HG03280 (cell line): Measurements from ENCODE around the gene THRAP3.

ENCODE experiments used
- ATAC-seq: cut with Tn5 transposase; IDR thresholded peaks from one replicate; pipeline ENCODE4 v1.9.1; 2021; ENCODE audit warnings: mild to moderate bottlenecking, moderate library complexity; ENCODE audit not compliant: unreplicated experiment

THRAP3 gene

GRCh38 chr1:36349241-36349671 is 125.0 kb downstream of the THRAP3 start:
- ATAC-seq: peak; percentile 74

DNA sequence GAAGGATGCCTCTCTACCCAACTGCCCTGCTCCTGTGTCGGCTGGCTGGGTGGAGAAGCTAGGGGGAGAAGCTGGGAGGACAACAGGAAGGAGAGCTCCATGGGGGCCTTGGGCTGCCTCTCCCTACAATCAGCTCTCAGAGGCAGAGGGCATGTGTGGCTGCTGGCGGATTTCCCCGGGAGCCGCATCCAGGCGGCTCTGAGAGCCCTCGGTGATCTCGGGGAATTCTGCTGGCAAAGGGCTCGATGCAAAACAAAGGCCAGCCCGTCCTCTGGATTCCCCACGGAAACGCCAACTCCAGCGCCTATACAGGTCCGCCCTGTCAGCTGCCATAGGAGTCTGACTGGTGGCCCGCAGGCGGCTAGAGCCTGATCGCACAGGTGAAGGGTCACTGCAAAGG is 125.6 kb downstream of the THRAP3 start:
- ATAC-seq: no peak

DNA sequence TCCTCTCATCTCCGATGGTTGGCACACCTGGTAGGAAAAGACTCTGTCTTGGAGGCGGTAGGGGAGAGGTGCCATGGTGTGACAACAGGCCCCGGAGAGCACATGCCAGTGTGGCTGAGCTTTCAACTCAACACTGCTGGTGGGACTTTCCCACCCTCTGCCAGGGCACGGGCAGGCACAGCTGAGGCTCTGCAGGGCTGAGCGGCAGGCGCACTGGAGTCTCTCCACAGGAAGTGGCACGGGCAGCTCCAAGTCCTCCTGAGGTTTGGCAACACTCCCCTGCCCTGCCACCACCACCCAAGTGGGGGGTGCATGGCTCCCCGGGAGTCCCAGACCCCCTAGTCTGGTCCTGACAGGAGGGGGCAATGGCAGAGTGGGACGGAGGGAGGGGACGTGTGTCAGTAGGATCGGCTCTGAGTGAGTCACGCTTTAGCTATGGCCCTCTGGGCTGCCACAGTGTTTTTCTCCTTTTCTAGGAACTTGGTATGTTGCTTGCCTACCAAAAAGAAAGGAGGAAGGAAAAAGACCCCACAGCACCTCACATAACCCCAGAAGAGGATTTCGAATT is 126.5 kb downstream of the THRAP3 start:
- no peak for ATAC-seq

GRCh38 chr1:36351227-36351977 is 127.2 kb downstream of the THRAP3 start:
- no peak for ATAC-seq

DNA sequence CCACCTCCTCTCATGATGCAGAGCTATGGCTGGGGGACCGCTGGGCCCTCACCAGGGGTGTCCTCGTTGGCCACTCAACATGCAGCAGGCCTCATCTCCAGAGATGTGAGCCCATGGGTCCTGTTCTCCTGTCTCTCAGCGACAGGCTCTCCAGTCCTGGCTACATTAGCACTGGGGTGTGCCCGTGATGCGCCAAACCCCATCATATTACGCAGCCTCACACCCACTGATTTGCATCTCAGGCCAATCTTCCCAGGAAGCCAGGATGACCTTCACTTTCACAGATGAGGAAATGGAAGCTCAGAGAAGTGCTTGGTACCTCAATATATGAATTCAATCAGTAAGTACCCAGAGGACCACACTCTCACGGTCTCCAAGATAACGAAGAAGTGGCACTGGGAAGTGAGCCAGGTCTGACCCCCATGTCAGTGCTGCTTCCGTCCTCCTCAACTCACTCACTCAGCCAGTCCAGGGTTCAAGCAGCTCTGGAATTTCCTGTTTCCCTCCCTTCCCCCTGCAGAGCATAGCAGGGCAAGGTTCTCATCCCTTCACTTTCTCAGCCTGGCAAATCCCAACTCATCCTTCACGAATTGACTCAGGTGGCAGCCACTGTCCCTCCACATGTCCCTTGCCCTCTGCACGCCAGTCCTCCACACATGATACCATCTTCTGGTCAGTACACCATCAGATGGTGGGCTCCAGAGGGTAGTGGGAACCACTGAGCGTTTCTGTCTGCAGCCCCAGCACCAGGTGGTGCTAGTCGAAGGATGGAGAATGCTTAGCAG is 128.1 kb downstream of the THRAP3 start:
- no peak for ATAC-seq

DNA sequence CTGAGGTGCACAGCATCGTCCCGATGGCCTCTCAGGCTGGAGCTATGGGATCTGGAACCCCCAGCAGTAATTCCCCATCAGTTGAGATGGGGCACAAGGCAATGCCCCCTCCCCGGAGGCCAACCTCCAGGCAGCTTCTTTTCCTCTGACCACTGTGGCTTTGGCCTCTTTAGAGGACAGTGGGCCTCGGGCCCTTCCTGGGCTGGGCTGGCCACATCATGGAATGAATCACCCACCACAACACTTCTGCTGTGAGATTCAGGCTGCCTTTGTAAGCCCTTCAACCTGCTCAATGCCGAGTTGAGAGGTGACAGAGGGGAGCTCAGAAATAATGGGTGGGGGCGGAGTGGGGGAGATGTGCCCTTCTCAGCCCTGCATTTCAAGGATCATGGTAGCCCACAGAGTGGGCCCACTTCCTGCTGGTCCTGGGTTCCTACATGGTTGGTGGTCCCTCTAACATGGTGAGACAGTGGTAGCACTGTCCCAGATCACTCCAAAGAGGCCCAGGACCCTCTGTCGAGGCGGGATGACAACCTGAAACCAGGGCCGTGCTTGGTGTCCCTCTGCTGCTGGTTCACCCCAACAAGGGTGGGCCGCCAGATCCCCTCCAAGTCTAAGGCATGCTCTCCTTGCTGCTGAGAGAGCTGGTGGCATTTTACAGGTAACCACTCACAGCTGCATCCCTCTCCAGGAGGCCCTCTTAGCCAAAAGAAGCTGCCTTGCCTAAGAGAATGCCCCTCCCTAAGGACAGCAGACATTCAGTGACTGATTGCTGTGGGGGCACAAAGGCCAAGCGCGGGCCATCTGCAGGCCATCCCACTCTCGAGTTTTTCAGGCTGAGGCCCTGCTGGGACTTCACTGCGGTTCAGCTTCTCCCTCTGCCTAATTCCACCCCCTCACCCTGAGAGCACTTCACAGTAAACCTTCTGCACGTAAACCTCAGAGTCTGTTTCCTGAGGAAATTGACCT is 129.0 kb downstream of the THRAP3 start:
- ATAC-seq: no peak

DNA sequence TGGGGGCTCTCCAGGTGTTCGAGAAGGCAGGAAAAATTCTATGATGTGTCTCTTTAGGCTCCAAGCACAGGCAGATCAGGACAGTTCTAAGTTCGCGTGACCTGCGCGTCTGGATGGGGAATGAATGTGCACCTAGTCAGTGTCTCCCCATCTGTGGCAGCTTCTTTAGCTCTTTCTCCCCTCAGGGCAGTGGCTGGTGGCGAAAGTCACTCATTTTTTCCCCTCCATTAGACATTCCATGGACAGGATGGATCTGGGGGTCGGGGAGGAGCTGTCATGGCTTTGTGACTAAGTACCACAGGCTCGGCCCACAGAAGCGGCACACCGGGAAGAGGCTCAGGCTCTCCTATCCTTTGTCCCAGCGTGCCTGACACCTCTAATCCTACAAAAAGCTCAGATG is 130.2 kb downstream of the THRAP3 start:
- ATAC-seq: no peak
